CD4-positive, alpha-beta T cell (primary cell): ENCODE data around the gene TTLL12. TPM values are rescaled to one million over a fixed set of nuclear protein-coding genes. Genes with fewer than 3 reads are reported as not detected.

Source experiments
- ATAC-seq: fragments of 200-7000 bp; cut with Tn5 transposase; one replicate; pipeline ENCODE4 v1.10.0; 2022; ENCODE audit warnings: mild to moderate bottlenecking; ENCODE audit not compliant: poor library complexity
- CTCF ChIA-PET: fragments of 350-600 bp; sonication (Branson Sonifier 250); formaldehyde crosslinking; loops from one replicate; lab custom pipeline; 2021; ENCODE audit warnings: antibody characterized with exemption, inconsistent platforms; lab: Charles Lee
- POLR2A ChIA-PET: fragments of 350-600 bp; sonication (Branson Sonifier 250); formaldehyde crosslinking; loops from one replicate; lab custom pipeline; 2021; ENCODE audit warnings: antibody characterized with exemption, inconsistent platforms; lab: Charles Lee
- DNase-seq, 14 experiments: peaks; one replicate each; pipeline ENCODE4 v3.0.0-alpha.2; 2013 to 2020; ENCODE audit warnings: mixed read lengths in 2 of 14
- H3K27ac ChIP-seq, 2 donors: one replicate each; pipeline versions ENCODE4 v1.5.1 to v1.7.0; 2013; ENCODE audit warnings: low read length in 2 of 2, low read depth in 1 of 2, mild to moderate bottlenecking in 1 of 2
- H3K27me3 ChIP-seq, 2 experiments: 1 replicate in 1 of 2; 2 replicates in 1 of 2; pipeline versions ENCODE4 v1.6.1 to v1.7.0; 2013; ENCODE audit warnings: low read length in 2 of 2, control low read depth in 1 of 2, mild to moderate bottlenecking in 1 of 2, moderate library complexity in 1 of 2; ENCODE audit not compliant: insufficient read depth in 2 of 2, control insufficient read depth in 1 of 2
- H3K36me3 ChIP-seq: one replicate; pipeline ENCODE4 v1.6.1; 2013; ENCODE audit warnings: low read length, control low read depth; ENCODE audit not compliant: insufficient read depth
- H3K4me1 ChIP-seq: one replicate; pipeline ENCODE4 v1.6.1; 2013; ENCODE audit warnings: low read length, control low read depth; ENCODE audit not compliant: insufficient read depth
- H3K4me3 ChIP-seq: one replicate; pipeline ENCODE4 v1.5.1; 2013; ENCODE audit warnings: mild to moderate bottlenecking, low read length, moderate library complexity
- H3K9me3 ChIP-seq, 2 experiments: 1 replicate in 1 of 2; 2 replicates in 1 of 2; pipeline versions ENCODE4 v1.6.1 to v1.7.0; 2013; ENCODE audit warnings: low read length in 2 of 2, mild to moderate bottlenecking in 2 of 2, control low read depth in 1 of 2, moderate library complexity in 1 of 2; ENCODE audit not compliant: control insufficient read depth in 1 of 2, insufficient read depth in 1 of 2
- H3K27ac Mint-ChIP-seq: one replicate; pipeline ENCODE4 v1.8.0; 2020; ENCODE audit warnings: mixed read lengths
- H3K27me3 Mint-ChIP-seq: one replicate; pipeline ENCODE4 v1.8.0; 2021; ENCODE audit warnings: mixed read lengths
- H3K36me3 Mint-ChIP-seq: one replicate; pipeline ENCODE4 v1.8.0; 2021; ENCODE audit warnings: low read depth, mixed read lengths
- H3K4me1 Mint-ChIP-seq: one replicate; pipeline ENCODE4 v1.8.0; 2021; ENCODE audit warnings: low read depth, mixed read lengths
- H3K4me3 Mint-ChIP-seq: one replicate; pipeline ENCODE4 v1.8.0; 2020; ENCODE audit warnings: mild to moderate bottlenecking, mixed read lengths
- H3K9me3 Mint-ChIP-seq: one replicate; pipeline ENCODE4 v1.8.0; 2020; ENCODE audit warnings: mixed read lengths
- CTCF ChIP-seq: fragments of 200-600 bp; IDR thresholded peaks from one replicate; pipeline ENCODE4 v1.8.0; 2022; ENCODE audit warnings: antibody characterized with exemption, mild to moderate bottlenecking
- intact Hi-C, 2 experiments: fragments of 100-400 bp; cut with DNase I in 1 of 2; cut with micrococcal nuclease in 1 of 2; formaldehyde crosslinking; loops; one replicate each; pipeline versions ENCODE4 v1.15.1 to v1.9.0; 2023 to 2025; cut with DNase I, micrococcal nuclease
- total RNA-seq, 174 experiments: library from RNA in 2 of 174; stranded (reverse) in 2 of 174; gene quantifications; one replicate each; pipeline ENCODE4 v1.2.3 and lab custom pipeline; 2021 to 2026

TTLL12 gene
- total RNA-seq, 2 experiments from 2014 or later, result 5.0 to 6.6 TPM

GRCh38 chr22:43133401-43133800 lies 53.5 kb downstream of the TTLL12 start:
- no peak for DNase-seq
- ATAC-seq, result no peak
- Histone ChIP-seq H3K27me3 (no peaks in the 10 kb centered on the region), H3K4me3 (no peak overlapping the region), H3K4me1 (no peaks in the 10 kb centered on the region), H3K36me3 (peaks cover 43% of the 10 kb centered on the region), H3K27ac (no peak overlapping the region), H3K9me3 (no peaks in the 10 kb centered on the region)
- no peaks in the 10 kb centered on the region for H3K9me3 Mint-ChIP-seq
- ChIA-PET POLR2A (no interaction called here), CTCF (no interaction called here)
- intact Hi-C loops, result no loop called here
- H3K36me3 Mint-ChIP-seq, result peaks cover 48% of the 10 kb centered on the region
- no peaks in the 10 kb centered on the region for H3K4me1 Mint-ChIP-seq
- no peak overlapping the region for H3K4me3 Mint-ChIP-seq
- H3K27ac Mint-ChIP-seq, result no peak overlapping the region
- no peaks in the 10 kb centered on the region for H3K27me3 Mint-ChIP-seq
- TF ChIP-seq CTCF, result no peak

- Histone ChIP-seq H3K36me3 (peaks cover 29% of the 10 kb centered on the region), H3K27ac (no peak overlapping the region), H3K4me1 (peaks cover 2% of the 10 kb centered on the region), H3K4me3 (no peak overlapping the region), H3K27me3 (no peaks in the 10 kb centered on the region), H3K9me3 (no peaks in the 10 kb centered on the region)
- POLR2A ChIA-PET, result no interaction called here
- no peak for TF ChIP-seq CTCF
- DNase-seq, result no peak
- Mint-ChIP-seq H3K27me3 (no peaks in the 10 kb centered on the region), H3K36me3 (peaks cover 36% of the 10 kb centered on the region), H3K4me1 (peaks cover 4% of the 10 kb centered on the region), H3K9me3 (no peaks in the 10 kb centered on the region), H3K27ac (no peak overlapping the region), H3K4me3 (no peak overlapping the region)
- CTCF ChIA-PET, result no interaction called here
- no peak for ATAC-seq
- intact Hi-C loops, result no loop called here
Observed at GRCh38 chr22:43131773-43132501, 55.0 kb downstream of the TTLL12 start.

GRCh38 chr22:43129426-43130425 lies 57.2 kb downstream of the TTLL12 start:
- Mint-ChIP-seq H3K27me3 (no peaks in the 10 kb centered on the region), H3K4me1 (peaks cover 4% of the 10 kb centered on the region), H3K36me3 (peaks cover 22% of the 10 kb centered on the region), H3K9me3 (no peaks in the 10 kb centered on the region), H3K4me3 (no peak overlapping the region), H3K27ac (no peak overlapping the region)
- intact Hi-C loops, result no loop called here
- no peak overlapping the region for H3K27ac ChIP-seq
- H3K4me3 ChIP-seq, result no peak overlapping the region
- H3K9me3 ChIP-seq, result no peaks in the 10 kb centered on the region
- ChIA-PET CTCF (no interaction called here), POLR2A (no interaction called here)
- H3K36me3 ChIP-seq, result peaks cover 19% of the 10 kb centered on the region
- no peaks in the 10 kb centered on the region for H3K27me3 ChIP-seq
- peak in 1 of 14 experiments; percentile 23 for DNase-seq
- peaks cover 2% of the 10 kb centered on the region for H3K4me1 ChIP-seq
- TF ChIP-seq CTCF, result no peak
- ATAC-seq, result no peak
